GM12873 (cell line): ENCODE measurements around the gene LDAH.

Source experiments
- CTCF ChIP-seq: IDR thresholded peaks from 2 replicates; pipeline ENCODE4 v1.5.1; 2012; ENCODE audit warnings: low read depth, mild to moderate bottlenecking, moderate library complexity, low read length, control low read depth; ENCODE audit not compliant: insufficient read depth; ENCODE audit errors: missing control alignments

The LDAH gene

GRCh38 chr2:20650393-20650876 lies 172.5 kb downstream of the LDAH start:
- no peak for TF ChIP-seq CTCF

GRCh38 chr2:20649976-20650375 lies 172.9 kb downstream of the LDAH start:
- no peak for TF ChIP-seq CTCF

GRCh38 chr2:20649576-20649975 lies 173.3 kb downstream of the LDAH start:
- TF ChIP-seq CTCF, result no peak

GRCh38 chr2:20648831-20649230 lies 174.1 kb downstream of the LDAH start:
- TF ChIP-seq CTCF, result no peak

- TF ChIP-seq CTCF, result no peak
These were observed 174.7 kb downstream of the LDAH start for GRCh38 chr2:20648206-20648605.

GRCh38 chr2:20647738-20648137 lies 175.2 kb downstream of the LDAH start:
- no peak for TF ChIP-seq CTCF

GRCh38 chr2:20647211-20647610 lies 175.7 kb downstream of the LDAH start:
- no peak for TF ChIP-seq CTCF
